Activated CD8-positive, alpha-beta memory T cell treated with anti-CD3 and anti-CD28 coated beads for 4 hours (primary cell): ENCODE data around the gene RBFOX2.
"Not testable (repeated sequence)": the region's sequence is repeated elsewhere in the genome, so short reads cannot be mapped to it uniquely, and the experiment has no call there.

ENCODE experiments used
- DNase-seq, 2 donors: peaks; one replicate each; pipeline ENCODE4 v3.0.0-alpha.2; 2020; ENCODE audit warnings: low read depth in 2 of 2

The RBFOX2 gene

GRCh38 chr22:36028646-36029405 lies at the start of gene RBFOX2:
Gene RBFOX2, minus strand, starts transcription at chr22:36028824. Its CDS starts 399 bp downstream, at chr22:36028425.
- peak; percentile 61 to 63 for DNase-seq

GRCh38 chr22:36077271-36077670 lies 48.6 kb upstream of the RBFOX2 start:
- DNase-seq = no peak

- DNase-seq = no peak
These were observed 47.1 kb upstream of the RBFOX2 start for GRCh38 chr22:36075724-36076123.

GRCh38 chr22:36075230-36075629 lies 46.6 kb upstream of the RBFOX2 start:
- no peak for DNase-seq

GRCh38 chr22:36073476-36073875 lies 44.9 kb upstream of the RBFOX2 start:
- no peak for DNase-seq

- not testable (repeated sequence) for DNase-seq
These were observed 42.0 kb upstream of the RBFOX2 start for GRCh38 chr22:36070645-36071044.

- DNase-seq = no peak
These were observed 40.7 kb upstream of the RBFOX2 start for GRCh38 chr22:36069368-36069767.

GRCh38 chr22:36068776-36069344 lies 40.2 kb upstream of the RBFOX2 start:
- DNase-seq = no peak

GRCh38 chr22:36067235-36067558 lies 38.6 kb upstream of the RBFOX2 start:
- DNase-seq = no peak

- DNase-seq = peak; percentile 17 to 41
These were observed 37.3 kb upstream of the RBFOX2 start for GRCh38 chr22:36065775-36066544.

- DNase-seq = no peak
These were observed 36.8 kb upstream of the RBFOX2 start for GRCh38 chr22:36065462-36065774.

- DNase-seq = no peak
These were observed 35.7 kb upstream of the RBFOX2 start for GRCh38 chr22:36064358-36064757.

GRCh38 chr22:36056980-36057379 lies 28.4 kb upstream of the RBFOX2 start:
- no peak for DNase-seq

- no peak for DNase-seq
These were observed 27.0 kb upstream of the RBFOX2 start for GRCh38 chr22:36055376-36056295.

- not testable (repeated sequence) for DNase-seq
These were observed 25.8 kb upstream of the RBFOX2 start for GRCh38 chr22:36054446-36054845.

GRCh38 chr22:36053242-36054147 lies 24.9 kb upstream of the RBFOX2 start:
- no peak for DNase-seq

GRCh38 chr22:36052505-36052941 lies 23.9 kb upstream of the RBFOX2 start:
- no peak for DNase-seq

- DNase-seq = no peak
These were observed 21.0 kb upstream of the RBFOX2 start for GRCh38 chr22:36049678-36049997.

GRCh38 chr22:36048911-36049677 lies 20.5 kb upstream of the RBFOX2 start:
- DNase-seq = no peak

GRCh38 chr22:36044517-36044916 lies 15.9 kb upstream of the RBFOX2 start:
- not testable (repeated sequence) for DNase-seq
